Progenitor cell of endocrine pancreas (in vitro differentiated cells): ENCODE results near the gene COMMD3. TPM values are rescaled to one million over a fixed set of nuclear protein-coding genes. Genes with fewer than 3 reads are reported as not detected.

Experiments used
- DNase-seq: peaks from one replicate; pipeline ENCODE4 v3.0.0; 2021; ENCODE audit warnings: low spot score; ENCODE audit not compliant: unreplicated experiment
- H3K27ac Mint-ChIP-seq: 2 replicates; pipeline ENCODE4 v1.8.0; 2021; ENCODE audit warnings: mild to moderate bottlenecking, moderate library complexity, mixed read lengths
- H3K27me3 Mint-ChIP-seq: 2 replicates; pipeline ENCODE4 v1.8.0; 2021; ENCODE audit warnings: mixed read lengths
- H3K36me3 Mint-ChIP-seq: 2 replicates; pipeline ENCODE4 v1.8.0; 2022; ENCODE audit warnings: mixed read lengths; ENCODE audit not compliant: insufficient read depth
- H3K4me1 Mint-ChIP-seq: 2 replicates; pipeline ENCODE4 v1.8.0; 2021; ENCODE audit warnings: low read depth, mixed read lengths
- H3K4me3 Mint-ChIP-seq: 2 replicates; pipeline ENCODE4 v1.8.0; 2021; ENCODE audit warnings: low read depth, mild to moderate bottlenecking, moderate library complexity, mixed read lengths
- H3K9me3 Mint-ChIP-seq: 2 replicates; pipeline ENCODE4 v1.8.0; 2021; ENCODE audit warnings: low read depth, mixed read lengths
- CTCF ChIP-seq: fragments of 200-600 bp; sonication (generic); IDR thresholded peaks from one replicate; pipeline ENCODE4 v1.5.0; 2021; ENCODE audit warnings: antibody characterized with exemption, mild to moderate bottlenecking; ENCODE audit not compliant: unreplicated experiment
- total RNA-seq: library from RNA; stranded (reverse); gene quantifications from 2 replicates; pipeline ENCODE4 v1.2.1, GENCODE V29; 2021

COMMD3 gene
- total RNA-seq, 1 donor from 2014 or later = 48.5 TPM

GRCh38 chr10:22285130-22285529 lies 31.1 kb upstream of the COMMD3 start:
- no peak overlapping the region for H3K4me3 Mint-ChIP-seq
- no peak for TF ChIP-seq CTCF

GRCh38 chr10:22293747-22294404 lies 22.3 kb upstream of the COMMD3 start:
- DNase-seq = no peak
- Mint-ChIP-seq H3K9me3 (no peaks in the 10 kb centered on the region), H3K27me3 (peaks cover 11% of the 10 kb centered on the region), H3K4me1 (no peaks in the 10 kb centered on the region), H3K27ac (no peak overlapping the region), H3K4me3 (no peak overlapping the region), H3K36me3 (no peaks in the 10 kb centered on the region)
- no peak for TF ChIP-seq CTCF

More at GRCh38 chr10:22285130-22285529, 31.1 kb upstream of the COMMD3 start:
- Mint-ChIP-seq H3K9me3 (no peaks in the 10 kb centered on the region), H3K36me3 (no peaks in the 10 kb centered on the region), H3K27ac (no peak overlapping the region), H3K4me1 (no peaks in the 10 kb centered on the region), H3K27me3 (peaks cover 6% of the 10 kb centered on the region)
- DNase-seq = no peak

GRCh38 chr10:22294694-22295093 lies 21.5 kb upstream of the COMMD3 start:
- no peak for DNase-seq
- Mint-ChIP-seq H3K9me3 (no peaks in the 10 kb centered on the region), H3K4me3 (no peak overlapping the region), H3K36me3 (no peaks in the 10 kb centered on the region), H3K27me3 (peaks cover 11% of the 10 kb centered on the region), H3K4me1 (no peaks in the 10 kb centered on the region), H3K27ac (no peak overlapping the region)
- TF ChIP-seq CTCF = no peak

- no peak for TF ChIP-seq CTCF
- Mint-ChIP-seq H3K27ac (no peak overlapping the region), H3K27me3 (peaks cover 11% of the 10 kb centered on the region), H3K4me1 (no peaks in the 10 kb centered on the region), H3K4me3 (no peak overlapping the region), H3K9me3 (peaks cover 2% of the 10 kb centered on the region), H3K36me3 (no peaks in the 10 kb centered on the region)
- DNase-seq = no peak
Observed at GRCh38 chr10:22301193-22301592, 15.0 kb upstream of the COMMD3 start.

- Mint-ChIP-seq H3K36me3 (no peaks in the 10 kb centered on the region), H3K27me3 (peaks cover 4% of the 10 kb centered on the region), H3K4me3 (no peak overlapping the region), H3K4me1 (no peaks in the 10 kb centered on the region), H3K9me3 (peaks cover 2% of the 10 kb centered on the region), H3K27ac (no peak overlapping the region)
- no peak for TF ChIP-seq CTCF
- DNase-seq = no peak
Observed at GRCh38 chr10:22303461-22303860, 12.7 kb upstream of the COMMD3 start.
